ENCODE results near the gene GRID1. TPM values are rescaled to one million over a fixed set of nuclear protein-coding genes. Genes with fewer than 3 reads are reported as not detected.

The GRID1 gene
- total and polyA plus RNA-seq, 8 donors = 0.31 to 8.5 (median 1.0) TPM; not detected in 1

GRCh38 chr10:86153751-86154150 is 212.8 kb downstream of the GRID1 start:
- 74 to 91% (median 80%) methylated on average over 8 to 9 of the region's 9 CpGs for WGBS, 5 donors
- no peak for TF ChIP-seq POLR2AphosphoS5 (IDR thresholded peaks at IDR 0.05)
- TF ChIP-seq POLR2A (IDR thresholded peaks at IDR 0.05) = no peak
- TF ChIP-seq CTCF (IDR thresholded peaks at IDR 0.05) = no peak
- TF ChIP-seq EP300 (IDR thresholded peaks at IDR 0.05) = no peak

GRCh38 chr10:86152911-86153310 is 213.7 kb downstream of the GRID1 start:
- intact Hi-C loops (cut with DNase I; ENCODE audit: low total_unique reads) = no loop called here
- 57 to 83% (median 69%) methylated on average over 5 of the region's 5 CpGs for WGBS, 5 donors
- no peak for DNase-seq

More at GRCh38 chr10:86153751-86154150, 212.8 kb downstream of the GRID1 start:
- intact Hi-C loops (cut with DNase I; ENCODE audit: low total_unique reads) = no loop called here
- H3K4me3 ChIP-seq = no peak overlapping the region
- no peaks in the 10 kb centered on the region for H3K36me3 ChIP-seq
- H3K9me3 ChIP-seq = no peaks in the 10 kb centered on the region
- H3K27ac ChIP-seq = no peak overlapping the region
- H3K4me1 ChIP-seq = no peaks in the 10 kb centered on the region
- no peak for DNase-seq
- H3K27me3 ChIP-seq = peaks cover 0 to 4% (median 0%) of the 10 kb centered on the region in 3 donors

DNA sequence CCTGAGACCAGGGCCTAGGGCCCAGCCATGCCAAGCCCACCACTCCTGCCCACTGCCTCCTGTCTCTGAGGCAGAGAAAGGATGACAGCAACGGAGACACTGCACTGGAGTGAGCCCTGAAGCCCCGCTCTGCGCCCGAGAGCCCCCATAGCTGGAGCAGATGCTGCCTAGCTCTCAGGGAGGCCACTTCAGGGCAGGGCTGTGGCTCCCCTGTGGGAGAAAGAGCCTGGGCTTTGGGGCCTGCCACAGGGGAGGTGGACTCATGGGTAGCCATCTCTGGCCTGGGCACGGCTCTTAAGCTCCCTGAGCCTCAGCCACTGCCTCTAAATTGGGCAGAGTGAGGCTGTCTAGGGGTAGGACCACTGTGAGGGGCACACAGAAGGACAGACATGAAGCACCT is 214.2 kb downstream of the GRID1 start:
- 76 to 100% (median 85%) methylated on average over 2 to 5 of the region's 5 CpGs for WGBS, 5 donors
- TF ChIP-seq CTCF (IDR thresholded peaks at IDR 0.05) = no peak
- TF ChIP-seq POLR2A (IDR thresholded peaks at IDR 0.05) = no peak
- Histone ChIP-seq H3K36me3 (no peaks in the 10 kb centered on the region), H3K4me1 (no peaks in the 10 kb centered on the region), H3K27me3 (peaks cover 0 to 4% (median 0%) of the 10 kb centered on the region in 3 donors), H3K9me3 (no peaks in the 10 kb centered on the region), H3K4me3 (no peak overlapping the region), H3K27ac (no peak overlapping the region)
- intact Hi-C loops (cut with DNase I; ENCODE audit: low total_unique reads) = no loop called here
- DNase-seq = no peak

More at GRCh38 chr10:86152911-86153310, 213.7 kb downstream of the GRID1 start:
- Histone ChIP-seq H3K9me3 (no peaks in the 10 kb centered on the region), H3K27me3 (peaks cover 0 to 4% (median 0%) of the 10 kb centered on the region in 3 donors), H3K4me3 (no peak overlapping the region), H3K4me1 (no peaks in the 10 kb centered on the region), H3K36me3 (no peaks in the 10 kb centered on the region), H3K27ac (no peak overlapping the region)
- TF ChIP-seq POLR2AphosphoS5 (IDR thresholded peaks at IDR 0.05) (no peak), POLR2A (IDR thresholded peaks at IDR 0.05) (no peak), EP300 (IDR thresholded peaks at IDR 0.05) (no peak), CTCF (IDR thresholded peaks at IDR 0.05) (no peak)

- intact Hi-C loops (cut with DNase I; ENCODE audit: low total_unique reads) = no loop called here
- Histone ChIP-seq H3K27me3 (peaks cover 0 to 4% (median 0%) of the 10 kb centered on the region in 3 donors), H3K4me3 (no peak overlapping the region), H3K4me1 (no peaks in the 10 kb centered on the region), H3K27ac (no peak overlapping the region), H3K9me3 (no peaks in the 10 kb centered on the region), H3K36me3 (no peaks in the 10 kb centered on the region)
- DNase-seq = no peak
- TF ChIP-seq CTCF (IDR thresholded peaks at IDR 0.05) = no peak
- TF ChIP-seq POLR2AphosphoS5 (IDR thresholded peaks at IDR 0.05) = no peak
- TF ChIP-seq EP300 (IDR thresholded peaks at IDR 0.05) = no peak
- TF ChIP-seq POLR2A (IDR thresholded peaks at IDR 0.05) = no peak
- WGBS, 5 donors = 43 to 71% (median 67%) methylated on average over 3 to 5 of the region's 5 CpGs
Observed at GRCh38 chr10:86151613-86152012, 215.0 kb downstream of the GRID1 start.
